RWPE1 (cell line): ENCODE measurements around the gene UNC45A.
"Not testable (repeated sequence)": the region's sequence is repeated elsewhere in the genome, so short reads cannot be mapped to it uniquely, and the experiment has no call there.

Experiments
- CTCF ChIA-PET: fragments of 350-600 bp; sonication (Branson Sonifier 250); formaldehyde crosslinking; extraction: SDS; loops from one replicate; lab custom pipeline; 2021; lab: Yijun Ruan, JAX
- POLR2A ChIA-PET: fragments of 400-600 bp; formaldehyde crosslinking; extraction: SDS; loops from one replicate; lab custom pipeline; 2020; ENCODE audit warnings: antibody characterized with exemption; ENCODE audit not compliant: low non-redundant PET; lab: Yijun Ruan, JAX
- DNase-seq: peaks from one replicate; pipeline ENCODE4 v3.0.0; 2012; ENCODE audit warnings: low spot score
- H3K27ac ChIP-seq: fragments of 450-650 bp; 2 replicates; pipeline ENCODE4 v1.5.1; 2017
- CTCF ChIP-seq: fragments of 450-650 bp; conservative IDR thresholded peaks from 2 replicates; pipeline ENCODE4 v1.5.1; 2017; ENCODE audit warnings: low read depth, mild to moderate bottlenecking

UNC45A gene

GRCh38 chr15:90907838-90908507, 27.1 kb upstream of the UNC45A start:
- ChIA-PET POLR2A (interaction anchor here (0.5 kb wide), 1 partner anchor 19 kb away, joined by 4 read pairs; no protein-coding TSS in a partner anchor), CTCF (no interaction called here)
- no peak for TF ChIP-seq CTCF
- no peak for DNase-seq
- no peak overlapping the region for H3K27ac ChIP-seq

- DNase-seq, POLR2A ChIA-PET, H3K27ac ChIP-seq: not testable (repeated sequence)
- CTCF ChIA-PET, result interaction anchor here (0.6 to 0.7 kb wide), 2 partner anchors 124 to 147 kb away, joined by 3 read pairs; no protein-coding TSS in a partner anchor
Observed at GRCh38 chr15:90909449-90909848, 25.6 kb upstream of the UNC45A start.

GRCh38 chr15:90909976-90910375, 25.1 kb upstream of the UNC45A start:
- no peak for DNase-seq
- no peak for TF ChIP-seq CTCF
- CTCF ChIA-PET, result interaction anchor here (0.6 to 0.7 kb wide), 2 partner anchors 16 to 146 kb away, joined by 3 to 6 read pairs; no protein-coding TSS in a partner anchor
- H3K27ac ChIP-seq, result no peak overlapping the region
- POLR2A ChIA-PET, result no interaction called here

- no peak for DNase-seq
- H3K27ac ChIP-seq, result no peak overlapping the region
- TF ChIP-seq CTCF, result no peak
- CTCF ChIA-PET, result interaction anchor here (0.6 to 0.7 kb wide), 3 partner anchors 15 to 360 kb away, joined by 3 to 6 read pairs (median 3); no protein-coding TSS in a partner anchor
- POLR2A ChIA-PET, result interaction anchor here (0.5 kb wide), 1 partner anchor 19 kb away, joined by 3 read pairs; no protein-coding TSS in a partner anchor
Observed at GRCh38 chr15:90910441-90911301, 24.4 kb upstream of the UNC45A start.

- POLR2A ChIA-PET, result no interaction called here
- DNase-seq, result no peak
- CTCF ChIA-PET, result interaction anchor here (0.6 to 1.2 kb wide), 3 partner anchors 21 to 359 kb away, joined by 3 read pairs; partner anchors contain the start of gene HDDC3
- TF ChIP-seq CTCF, result no peak
- no peak overlapping the region for H3K27ac ChIP-seq
Observed at GRCh38 chr15:90911302-90911623, 23.8 kb upstream of the UNC45A start.

GRCh38 chr15:90911906-90912769, 22.9 kb upstream of the UNC45A start:
- TF ChIP-seq CTCF, result no peak
- DNase-seq, result no peak
- ChIA-PET POLR2A (no interaction called here), CTCF (interaction anchor here (1.2 kb wide), 1 partner anchor 20 kb away, joined by 3 read pairs; the partner anchor contains the start of gene HDDC3)
- no peak overlapping the region for H3K27ac ChIP-seq
